Measurements from ENCODE around the gene CENPP. TPM values are rescaled to one million over a fixed set of nuclear protein-coding genes. Genes with fewer than 3 reads are reported as not detected.

Gene CENPP
- total RNA-seq (2022; extraction: Qiagen RNA extraction; ENCODE audit: low read depth), result 3.7 to 10.2 TPM (median 6.5 TPM) in 5 replicates

GRCh38 chr9:92325269-92325990, at the start of gene CENPP, which contains the start of gene NOL8:
Gene CENPP (plus strand): TSS chr9:92325953.
Gene NOL8 (minus strand): TSS chr9:92325350. CDS start chr9:92324161, 1,189 bp downstream.

DNA sequence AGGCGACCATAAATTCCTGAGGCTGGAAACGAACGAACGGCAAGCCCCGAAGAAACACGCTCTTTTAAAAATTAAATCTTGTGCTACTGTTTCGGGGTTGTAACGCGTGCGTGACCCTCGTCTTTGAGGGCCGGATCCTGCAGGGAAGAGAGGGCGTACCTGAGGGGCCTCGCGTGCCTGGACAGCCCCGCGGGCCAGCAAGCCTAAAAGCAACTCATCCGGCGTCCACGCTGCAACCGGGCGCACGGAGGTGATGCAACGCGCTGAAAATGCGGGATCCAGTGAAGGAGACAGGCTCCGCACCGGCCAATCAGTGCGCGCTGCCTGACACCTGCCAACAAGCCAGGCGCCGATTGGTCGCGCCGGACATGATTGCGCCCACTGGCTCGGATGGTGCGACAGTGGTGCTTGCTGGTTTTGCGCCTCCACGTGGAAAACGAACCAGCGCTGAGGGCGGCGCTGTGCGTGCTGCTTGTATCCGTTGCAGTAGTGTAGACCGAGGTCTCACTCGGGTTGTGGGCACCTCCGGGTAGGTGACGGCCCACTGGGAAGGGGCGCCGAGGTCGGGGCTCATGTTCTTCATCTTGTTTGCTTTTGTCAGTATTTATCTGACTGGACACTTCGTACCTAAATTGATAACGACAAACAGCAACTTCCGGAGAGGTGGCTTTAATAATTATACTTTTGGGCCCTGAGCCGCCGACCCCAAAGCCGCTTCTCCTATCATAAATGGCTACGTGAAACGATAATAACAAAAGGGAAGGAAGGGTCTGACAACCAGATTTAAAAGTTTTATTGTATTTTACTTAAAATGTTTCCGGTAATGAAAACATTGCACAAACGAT, 32.1 kb upstream of the CENPP start, which contains the start of gene IARS1:
Gene IARS1 (minus strand): TSS at position 246 of the 845 bp plus-strand sequence. CDS start 4,278 bp downstream, outside the sequence.

GRCh38 chr9:92404042-92404836, 78.5 kb downstream of the CENPP start, which contains the start of gene OGN:
Gene OGN (minus strand): TSS chr9:92404578. CDS start chr9:92403407, 1,171 bp downstream.

GRCh38 chr9:92424340-92424739, 98.6 kb downstream of the CENPP start, which contains the start of gene OMD:
Gene OMD (minus strand): TSS chr9:92424471. CDS start chr9:92417558, 6,913 bp downstream.

DNA sequence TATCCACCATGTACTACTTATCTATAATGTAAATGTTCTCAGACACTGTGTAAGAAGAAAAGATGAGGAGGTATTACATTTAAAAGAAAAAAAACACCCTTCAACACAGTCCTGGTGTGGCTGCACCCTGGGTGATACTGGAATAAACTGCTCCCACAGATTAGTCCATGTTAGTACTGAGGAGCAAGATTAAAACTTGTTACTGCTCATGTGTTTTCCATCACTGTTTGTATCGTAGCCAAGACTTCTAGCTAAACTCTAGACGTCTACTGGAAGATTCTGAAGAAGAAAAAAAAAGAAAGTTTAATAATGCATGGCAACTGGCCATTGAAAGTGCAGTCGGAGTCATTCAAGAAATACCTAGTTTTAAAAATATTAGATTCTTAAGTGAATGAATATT, 156.6 kb downstream of the CENPP start, which contains the start of gene ASPN:
Gene ASPN (minus strand): TSS at position 178 of the 400 bp plus-strand sequence.

DNA sequence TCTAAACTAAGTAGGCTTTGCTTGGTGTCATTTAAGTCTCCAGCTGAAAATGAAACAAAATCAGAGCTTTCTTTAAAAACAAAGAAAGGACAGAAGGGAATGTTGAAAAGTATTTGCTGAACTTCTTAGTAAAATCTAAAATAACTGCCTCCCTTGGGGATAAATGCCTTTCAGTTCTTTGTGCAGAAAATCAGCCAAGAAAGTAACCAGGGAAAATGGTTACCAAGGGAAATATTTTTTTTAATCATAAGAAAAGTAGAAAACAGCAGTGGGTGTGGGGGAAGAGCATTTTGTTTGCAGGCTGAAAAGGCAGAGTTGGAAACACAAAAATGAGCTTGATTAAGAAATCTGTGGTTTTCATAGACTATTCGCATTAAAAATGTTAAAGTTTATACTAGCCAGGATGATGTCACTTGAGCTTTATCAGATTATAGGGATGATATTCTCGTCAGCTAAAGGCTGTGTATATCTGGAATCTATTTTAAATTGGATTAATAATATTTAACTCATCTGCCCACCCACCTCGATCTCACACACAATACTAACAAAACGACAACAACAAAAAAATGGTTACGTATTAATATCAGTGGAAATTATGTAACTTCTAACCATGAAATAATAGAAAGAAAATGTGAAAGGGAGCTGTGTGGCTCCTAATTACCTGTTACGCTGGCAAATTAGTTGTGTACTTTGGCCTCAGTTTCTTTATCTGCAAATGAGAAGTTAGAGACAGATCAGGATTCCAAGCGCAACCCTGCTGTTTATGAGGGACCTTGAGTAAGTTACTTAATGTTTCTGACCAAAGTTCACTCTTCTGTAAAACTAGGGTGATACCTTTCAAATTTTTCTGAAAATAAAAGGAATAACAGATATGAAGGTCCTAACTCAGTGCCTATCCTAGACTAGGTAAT, 210.4 kb downstream of the CENPP start, which contains the start of gene ECM2:
Gene ECM2 (minus strand): TSS at position 51 of the 911 bp plus-strand sequence. CDS start 13,124 bp downstream, outside the sequence.

Other genes with a start within 250 kb of the CENPP start
- 58.3 to 73.7 TPM (median 63.5 TPM) in 5 replicates for gene SPTLC1, start 210.5 kb upstream of the CENPP start, total RNA-seq (2022; extraction: Qiagen RNA extraction; ENCODE audit: low read depth)
- 92.8 to 118 TPM (median 101 TPM) in 5 replicates for gene IARS1, start 32.3 kb upstream of the CENPP start, total RNA-seq (2022; extraction: Qiagen RNA extraction; ENCODE audit: low read depth)
- gene NOL8, start 603 bp upstream of the CENPP start, total RNA-seq (2022; extraction: Qiagen RNA extraction; ENCODE audit: low read depth), result 27.3 to 38.4 TPM (median 32.8 TPM) in 5 replicates
- gene OGN, start 78.6 kb downstream of the CENPP start, total RNA-seq (2022; extraction: Qiagen RNA extraction; ENCODE audit: low read depth), result not detected in 5 replicates
- not detected in 5 replicates for gene OMD, start 98.5 kb downstream of the CENPP start, total RNA-seq (2022; extraction: Qiagen RNA extraction; ENCODE audit: low read depth)
- gene ASPN, start 156.6 kb downstream of the CENPP start, total RNA-seq (2022; extraction: Qiagen RNA extraction; ENCODE audit: low read depth), result not detected in 5 replicates
- 0.07 to 0.26 TPM (median 0.21 TPM) in 5 replicates for gene ECM2, start 210.0 kb downstream of the CENPP start, total RNA-seq (2022; extraction: Qiagen RNA extraction; ENCODE audit: low read depth)

Data from A549 treated with RU486 at 1 μM for 4 hours (cell line).